K562 (cell line): ENCODE measurements around the gene NFIC. TPM values are rescaled to one million over a fixed set of nuclear protein-coding genes. Genes with fewer than 3 reads are reported as not detected.

Source experiments
- ARID3A ChIP-seq: IDR thresholded peaks from 2 replicates; pipeline ENCODE4 v1.6.1; 2012; ENCODE audit warnings: low read depth, low read length, improper control_type of control experiment, borderline replicate concordance
- BCLAF1 ChIP-seq, 2 experiments: fragments of 450-650 bp in 1 of 2; IDR thresholded peaks; 2 replicates each; pipeline ENCODE4 v1.6.1; 2011 to 2017; ENCODE audit warnings: low read depth in 2 of 2, antibody characterized with exemption in 1 of 2, borderline replicate concordance in 1 of 2, low read length in 1 of 2, mild to moderate bottlenecking in 1 of 2, mixed read lengths in 1 of 2; ENCODE audit not compliant: control insufficient read depth in 1 of 2
- BRCA1 ChIP-seq, 2 experiments: fragments of 450-650 bp in 1 of 2; sonication (generic) in 1 of 2; formaldehyde crosslinking in 1 of 2; IDR thresholded peaks; 2 replicates each; pipeline versions ENCODE4 v1.5.0 to v1.6.1; 2017 to 2020; ENCODE audit warnings: mild to moderate bottlenecking in 1 of 2, missing genetic modification reagents in 1 of 2
- GABPB1 ChIP-seq: sonication (generic); formaldehyde crosslinking; IDR thresholded peaks from 2 replicates; pipeline ENCODE4 v1.8.0; 2022; ENCODE audit warnings: mild to moderate bottlenecking, missing genetic modification reagents
- GATAD2A ChIP-seq: fragments of 450-650 bp; IDR thresholded peaks from 2 replicates; pipeline ENCODE4 v1.6.1; 2017
- HDGF ChIP-seq: fragments of 450-650 bp; IDR thresholded peaks from 2 replicates; pipeline ENCODE4 v1.6.1; 2016
- ZNF655 ChIP-seq: fragments of 250-450 bp; sonication (Bioruptor Pico); IDR thresholded peaks from 2 replicates; pipeline ENCODE4 v1.5.0; 2021
- polyA plus RNA-seq, 8 experiments: library from polyadenylated mRNA; depleted of rRNA in 4 of 8; stranded (reverse) in 5 of 8; unstranded in 3 of 8; fragments of >200 nt; fragmentation: Nextera tagmentation in 2 of 8; fragmentation: Illumina TruSeq in 1 of 8; extraction: Ambion mirVana in 2 of 8; extraction: Trizol in 1 of 8; gene quantifications; 2 replicates each; pipeline versions ENCODE4 v1.2.1 to v1.2.3, GENCODE V29; 2011 to 2014; ENCODE audit warnings: inconsistent platforms in 1 of 8, missing spikeins in 1 of 8
- total RNA-seq, 7 experiments: library from RNA; depleted of rRNA in 6 of 7; stranded (reverse); fragments of >200 nt in 6 of 7; fragmentation: Illumina TruSeq in 2 of 7; extraction: Trizol in 2 of 7; gene quantifications; 2 replicates each; pipeline versions ENCODE4 v1.2.1 to v1.2.3, GENCODE V29; 2011 to 2021; ENCODE audit warnings: low replicate concordance in 1 of 7
- TF ChIP-seq, protein P1 (sequence below), 2 experiments: fragments of 450-650 bp in 1 of 2; sonication (generic) in 1 of 2; formaldehyde crosslinking in 1 of 2; IDR thresholded peaks; 2 replicates each; pipeline versions ENCODE4 v1.7.1 to v1.9.0; 2016 to 2022; ENCODE audit warnings: inconsistent platforms in 1 of 2, mild to moderate bottlenecking in 1 of 2, missing genetic modification reagents in 1 of 2

Gene NFIC
- total and polyA plus RNA-seq, 9 of the 15 experiments (the other 6 are each of a cell fraction or from before 2014, with no cell fraction given): 0.71 to 62.1 (median 6.9) TPM

- TF ChIP-seq ARID3A: peak; percentile 43; the same call in 1 of the 2 replicates
- TF ChIP-seq GABPB1 (CRISPR knock-in tag): peak; percentile 88
- TF ChIP-seq, protein P1, sequence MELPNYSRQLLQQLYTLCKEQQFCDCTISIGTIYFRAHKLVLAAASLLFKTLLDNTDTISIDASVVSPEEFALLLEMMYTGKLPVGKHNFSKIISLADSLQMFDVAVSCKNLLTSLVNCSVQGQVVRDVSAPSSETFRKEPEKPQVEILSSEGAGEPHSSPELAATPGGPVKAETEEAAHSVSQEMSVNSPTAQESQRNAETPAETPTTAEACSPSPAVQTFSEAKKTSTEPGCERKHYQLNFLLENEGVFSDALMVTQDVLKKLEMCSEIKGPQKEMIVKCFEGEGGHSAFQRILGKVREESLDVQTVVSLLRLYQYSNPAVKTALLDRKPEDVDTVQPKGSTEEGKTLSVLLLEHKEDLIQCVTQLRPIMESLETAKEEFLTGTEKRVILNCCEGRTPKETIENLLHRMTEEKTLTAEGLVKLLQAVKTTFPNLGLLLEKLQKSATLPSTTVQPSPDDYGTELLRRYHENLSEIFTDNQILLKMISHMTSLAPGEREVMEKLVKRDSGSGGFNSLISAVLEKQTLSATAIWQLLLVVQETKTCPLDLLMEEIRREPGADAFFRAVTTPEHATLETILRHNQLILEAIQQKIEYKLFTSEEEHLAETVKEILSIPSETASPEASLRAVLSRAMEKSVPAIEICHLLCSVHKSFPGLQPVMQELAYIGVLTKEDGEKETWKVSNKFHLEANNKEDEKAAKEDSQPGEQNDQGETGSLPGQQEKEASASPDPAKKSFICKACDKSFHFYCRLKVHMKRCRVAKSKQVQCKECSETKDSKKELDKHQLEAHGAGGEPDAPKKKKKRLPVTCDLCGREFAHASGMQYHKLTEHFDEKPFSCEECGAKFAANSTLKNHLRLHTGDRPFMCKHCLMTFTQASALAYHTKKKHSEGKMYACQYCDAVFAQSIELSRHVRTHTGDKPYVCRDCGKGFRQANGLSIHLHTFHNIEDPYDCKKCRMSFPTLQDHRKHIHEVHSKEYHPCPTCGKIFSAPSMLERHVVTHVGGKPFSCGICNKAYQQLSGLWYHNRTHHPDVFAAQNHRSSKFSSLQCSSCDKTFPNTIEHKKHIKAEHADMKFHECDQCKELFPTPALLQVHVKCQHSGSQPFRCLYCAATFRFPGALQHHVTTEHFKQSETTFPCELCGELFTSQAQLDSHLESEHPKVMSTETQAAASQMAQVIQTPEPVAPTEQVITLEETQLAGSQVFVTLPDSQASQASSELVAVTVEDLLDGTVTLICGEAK (IDR thresholded peaks at IDR 0.05): peak; percentile 68; the same call in 1 of the 2 replicates
- TF ChIP-seq, protein P1 (CRISPR knock-in tag; IDR thresholded peaks at IDR 0.05): no peak
- 0 out of 2 replicates have a peak, but pooled peaks have one; percentile 33 for TF ChIP-seq GATAD2A
- TF ChIP-seq HDGF: no peak
- no peak for TF ChIP-seq BRCA1 (IDR thresholded peaks at IDR 0.05)
- no peak for TF ChIP-seq BRCA1 (CRISPR knock-in tag; IDR thresholded peaks at IDR 0.05)
- TF ChIP-seq BCLAF1 (IDR thresholded peaks at IDR 0.05; ENCODE audit: borderline replicate concordance in 1 of 2, control insufficient read depth in 1 of 2, low read depth in 2 of 2, low read length in 1 of 2): peak in 1 of 2 experiments; percentile 99; a peak in 2 of 4 replicates
- no peak for TF ChIP-seq ZNF655 (CRISPR knock-in tag)
Observed at GRCh38 chr19:3500429-3501101, 134.2 kb downstream of the NFIC start, which contains the start of gene DOHH (continued).
